OCI-M1 (cell line): Measurements from ENCODE around the gene CAPN1.
"Not testable (repeated sequence)": the region's sequence is repeated elsewhere in the genome, so short reads cannot be mapped to it uniquely, and the experiment has no call there.

ENCODE experiments used
- DNase-seq: peaks from one replicate; lab custom pipeline; 2025; lab: John Stamatoyannopoulos, UW

Gene CAPN1

GRCh38 chr11:65218446-65218845 lies 36.7 kb downstream of the CAPN1 start:
- no peak for DNase-seq

DNA sequence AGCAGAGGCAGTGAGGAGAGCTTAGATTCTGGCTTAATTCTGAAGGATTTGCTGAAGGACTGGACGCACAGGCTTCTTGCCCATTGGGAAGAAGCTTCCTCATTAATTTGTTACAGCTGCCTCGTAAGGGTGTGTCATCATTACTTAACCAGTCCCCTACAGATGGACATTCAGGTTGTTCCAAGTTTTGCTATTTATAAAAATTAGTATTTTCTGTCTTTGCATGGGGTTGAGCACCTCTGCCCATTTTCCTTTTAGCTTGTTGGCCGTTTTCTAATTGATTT lies 38.1 kb downstream of the CAPN1 start:
- DNase-seq: no peak

- DNase-seq: no peak
These were observed 39.3 kb downstream of the CAPN1 start for GRCh38 chr11:65221026-65221425.

DNA sequence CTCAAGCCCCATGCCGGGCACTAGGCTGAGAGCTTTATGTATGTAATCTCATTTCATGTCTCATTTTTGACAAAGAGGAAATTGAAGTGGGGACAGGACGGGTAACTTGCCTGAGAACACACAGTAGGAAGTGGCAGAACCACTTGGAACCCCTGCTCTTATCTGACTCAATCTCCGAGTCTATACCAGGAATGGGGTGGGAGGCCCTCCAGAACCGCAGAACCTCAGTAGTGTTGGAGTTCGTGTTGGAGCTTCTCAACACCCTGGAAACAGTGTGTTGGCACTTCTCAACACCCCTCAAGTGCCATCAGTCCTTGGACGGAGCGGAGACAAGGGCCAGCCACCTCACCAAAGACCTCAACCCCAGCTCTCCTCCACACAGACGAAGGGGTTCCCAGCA lies 41.3 kb downstream of the CAPN1 start:
- DNase-seq: no peak

- DNase-seq: peak; percentile 22
These were observed 43.2 kb downstream of the CAPN1 start for GRCh38 chr11:65224930-65225278.

- peak; percentile 80 for DNase-seq
These were observed 43.8 kb downstream of the CAPN1 start for GRCh38 chr11:65225279-65226102.

DNA sequence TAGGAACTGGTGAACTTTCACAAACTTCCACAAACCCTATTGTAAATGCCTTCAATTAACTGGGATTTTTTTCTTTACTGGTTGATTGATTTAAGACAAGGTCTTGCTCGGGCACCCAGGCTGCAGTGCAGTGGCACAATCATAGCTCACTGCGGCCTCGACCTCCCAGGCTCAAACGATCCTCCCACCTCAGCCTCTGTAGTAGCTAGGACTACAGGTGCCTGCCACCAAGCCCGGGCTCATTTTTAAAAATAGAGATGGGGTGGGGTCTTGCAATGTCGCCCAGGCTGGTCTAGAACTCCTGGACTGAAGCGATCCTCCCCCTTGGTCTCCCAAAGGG lies 44.3 kb downstream of the CAPN1 start:
- no peak for DNase-seq

DNA sequence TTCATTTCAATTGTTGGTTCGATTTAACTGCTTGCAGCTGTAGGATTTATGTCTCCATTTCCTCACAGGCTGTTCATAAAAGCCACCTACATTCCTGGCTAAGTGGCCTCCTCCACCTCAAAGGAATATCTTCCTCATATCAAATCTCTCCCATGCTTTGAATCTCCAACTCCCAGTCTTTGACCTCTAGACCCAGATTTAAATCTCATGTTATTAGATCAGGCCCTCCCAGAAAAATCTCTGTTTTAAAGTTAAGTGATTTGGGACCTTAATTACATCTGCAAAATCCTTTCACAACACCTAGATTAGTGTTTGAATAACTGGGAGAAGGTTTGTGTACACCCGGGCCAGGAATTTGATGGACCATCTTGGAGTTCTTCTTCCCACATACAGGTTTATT lies 46.2 kb downstream of the CAPN1 start:
- no peak for DNase-seq

GRCh38 chr11:65236194-65237059 lies 54.7 kb downstream of the CAPN1 start:
- DNase-seq: no peak

DNA sequence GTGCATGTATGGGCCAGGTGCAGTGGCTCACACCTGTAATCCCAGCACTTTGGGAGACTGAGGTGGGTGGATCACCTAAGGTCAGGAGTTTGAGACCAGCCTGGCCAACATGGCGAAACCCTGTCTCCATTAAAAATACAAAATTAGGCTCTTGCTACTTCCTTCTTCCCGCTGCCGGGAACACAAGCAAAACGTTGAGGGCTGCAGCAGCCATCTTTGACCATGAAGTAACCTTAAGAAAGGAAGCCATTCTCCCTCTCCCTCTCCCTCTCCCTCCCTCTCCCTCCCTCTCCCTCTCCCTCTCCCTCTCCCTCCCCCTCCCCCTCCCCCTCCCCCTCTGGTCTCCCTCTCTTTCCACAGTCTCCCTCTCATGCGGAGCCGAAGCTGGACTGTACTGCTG lies 56.6 kb downstream of the CAPN1 start:
- DNase-seq: not testable (repeated sequence)

- no peak for DNase-seq
These were observed 59.4 kb downstream of the CAPN1 start for GRCh38 chr11:65241134-65241533.

DNA sequence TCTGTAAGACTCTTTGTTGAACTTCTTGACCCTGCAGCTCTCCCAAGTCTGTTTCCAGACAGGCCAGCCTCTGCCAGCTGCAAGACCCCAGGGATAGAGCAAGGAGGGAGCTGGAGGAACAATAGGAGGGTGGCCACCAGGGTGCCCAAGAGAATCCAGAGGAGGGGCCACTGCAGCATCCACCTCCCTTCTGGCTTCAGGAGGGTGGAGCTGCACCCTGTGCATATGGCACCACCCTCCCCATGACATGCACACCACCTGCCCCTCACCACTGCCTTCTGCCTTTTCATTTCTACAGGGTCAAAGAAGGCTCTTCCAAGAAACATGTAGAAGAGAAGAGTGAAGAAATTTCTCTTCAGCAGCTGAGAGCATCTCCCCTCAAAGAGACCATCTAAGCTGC lies 60.0 kb downstream of the CAPN1 start:
- no peak for DNase-seq

- DNase-seq: no peak
These were observed 60.7 kb downstream of the CAPN1 start for GRCh38 chr11:65242389-65242788.

GRCh38 chr11:65243797-65244196 lies 62.1 kb downstream of the CAPN1 start:
- DNase-seq: no peak

- DNase-seq: not testable (repeated sequence)
These were observed 63.3 kb downstream of the CAPN1 start for GRCh38 chr11:65245046-65245445.

DNA sequence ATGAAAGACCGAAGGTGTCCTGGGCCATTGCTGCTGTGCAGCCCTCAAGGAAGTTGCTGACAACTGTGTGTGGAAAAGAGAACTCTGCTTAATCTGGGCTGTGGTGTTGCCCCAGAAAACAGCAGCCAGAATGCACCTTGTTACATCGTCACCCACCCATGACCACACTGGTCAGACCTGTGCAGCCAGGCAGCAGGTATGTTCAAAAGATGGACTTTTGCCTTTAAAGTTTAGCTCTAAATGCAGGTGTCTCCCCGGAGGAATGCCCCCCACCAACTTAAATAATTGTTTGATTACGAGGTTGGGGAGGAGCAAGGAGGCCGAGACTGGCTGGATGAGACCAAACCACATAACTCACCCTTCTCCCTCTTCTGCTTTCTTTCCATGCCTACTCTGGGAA lies 64.8 kb downstream of the CAPN1 start:
- no peak for DNase-seq

GRCh38 chr11:65248184-65248710 lies 66.5 kb downstream of the CAPN1 start:
- not testable (repeated sequence) for DNase-seq

DNA sequence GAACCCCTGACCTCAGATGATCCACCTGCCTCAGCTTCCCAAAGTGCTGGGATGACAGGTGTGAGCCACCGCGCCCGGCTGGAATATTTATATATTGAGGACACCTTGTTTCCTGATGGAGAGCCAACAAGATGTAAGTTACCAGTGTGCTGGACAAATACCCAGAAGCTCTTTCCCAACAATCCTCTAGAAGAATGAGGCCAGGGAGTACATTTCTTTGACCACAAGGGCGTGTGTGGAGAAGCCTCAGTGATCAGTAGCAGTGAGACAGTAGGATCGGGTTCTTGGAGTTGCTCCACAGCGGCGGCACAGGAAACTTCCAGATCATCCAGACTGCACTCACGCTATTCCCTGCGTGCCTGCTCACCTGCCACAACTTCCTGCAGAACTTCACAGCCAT lies 69.7 kb downstream of the CAPN1 start:
- no peak for DNase-seq

DNA sequence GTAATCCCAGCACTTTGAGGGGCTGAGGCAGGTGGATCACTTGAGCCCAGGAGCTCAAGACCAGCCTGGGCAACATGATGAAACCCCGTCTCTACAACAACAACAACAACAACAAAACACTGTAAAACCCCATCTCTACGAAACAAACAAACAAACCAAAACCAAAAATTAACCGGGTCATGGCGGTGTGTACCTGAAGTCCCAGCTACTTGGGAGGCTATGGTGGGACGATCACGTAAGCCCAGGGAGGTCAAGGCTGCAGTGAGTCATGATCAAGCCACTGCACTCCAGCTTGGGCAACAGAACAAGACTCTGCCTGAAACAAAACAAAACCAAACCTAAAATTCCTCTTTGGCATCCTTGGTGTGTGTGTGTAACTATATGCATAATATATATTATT lies 73.0 kb downstream of the CAPN1 start:
- DNase-seq: no peak

DNA sequence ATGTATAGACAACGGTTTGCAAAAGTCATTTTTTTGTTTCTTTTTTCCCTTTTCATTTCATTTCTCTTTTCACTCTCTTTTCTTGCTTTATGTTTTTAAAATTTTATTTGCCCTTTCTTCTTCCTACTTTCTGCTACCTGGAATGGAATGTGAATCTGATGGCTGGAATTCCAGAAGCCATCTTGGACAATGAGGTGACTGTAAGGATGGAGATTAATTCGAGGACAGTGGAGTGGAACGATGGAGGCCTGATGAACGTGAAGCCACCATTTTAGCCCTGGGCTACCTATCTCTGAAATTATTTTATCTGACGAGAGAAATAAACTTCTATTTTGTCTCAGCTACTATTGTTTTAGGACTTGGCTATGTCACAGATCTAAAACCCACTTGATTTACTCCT lies 77.3 kb downstream of the CAPN1 start:
- DNase-seq: no peak

GRCh38 chr11:65260302-65260701 lies 78.6 kb downstream of the CAPN1 start:
- no peak for DNase-seq

- no peak for DNase-seq
These were observed 79.2 kb downstream of the CAPN1 start for GRCh38 chr11:65260756-65261590.
